T-helper 1 cell treated with Interleukin-12 subunit alpha and Interleukin-12 subunit beta and Interleukin-4 antibody, amounts not matched to agents 30 ng/mL and 1 ng/mL, for 36 hours (primary cell): ENCODE measurements around the gene MUC5B. TPM values are rescaled to one million over a fixed set of nuclear protein-coding genes. Genes with fewer than 3 reads are reported as not detected.
"Not testable (repeated sequence)": the region's sequence is repeated elsewhere in the genome, so short reads cannot be mapped to it uniquely, and the experiment has no call there.

Source experiments
- intact Hi-C: fragments of 100-400 bp; cut with micrococcal nuclease; formaldehyde crosslinking; loops from one replicate; pipeline ENCODE4 v1.15.1; 2024
- total RNA-seq: library from RNA; stranded (reverse); gene quantifications from 2 replicates; pipeline ENCODE4 v1.2.3, GENCODE V29; 2022

MUC5B gene
- total RNA-seq = not detected in 2 replicates

GRCh38 chr11:1222491-1223345 lies at the start of gene MUC5B:
MUC5B (plus strand) TSS chr11:1223066; CDS start chr11:1223124, 58 bp downstream.
- intact Hi-C loops = no loop called here

GRCh38 chr11:1173396-1173795 lies 49.5 kb upstream of the MUC5B start:
- intact Hi-C loops = not testable (repeated sequence)

GRCh38 chr11:1174441-1175370 lies 48.2 kb upstream of the MUC5B start:
- intact Hi-C loops = no loop called here

- intact Hi-C loops = no loop called here
These were observed 47.2 kb upstream of the MUC5B start for GRCh38 chr11:1175461-1176223.

GRCh38 chr11:1176224-1177019 lies 46.4 kb upstream of the MUC5B start:
- intact Hi-C loops = no loop called here

- intact Hi-C loops = no loop called here
These were observed 45.7 kb upstream of the MUC5B start for GRCh38 chr11:1177020-1177770.

- intact Hi-C loops = no loop called here
These were observed 45.1 kb upstream of the MUC5B start for GRCh38 chr11:1177771-1178090.

GRCh38 chr11:1178201-1178885 lies 44.5 kb upstream of the MUC5B start:
- intact Hi-C loops = no loop called here

GRCh38 chr11:1178906-1179305 lies 44.0 kb upstream of the MUC5B start:
- intact Hi-C loops = no loop called here

GRCh38 chr11:1179641-1180040 lies 43.2 kb upstream of the MUC5B start:
- intact Hi-C loops = no loop called here

- intact Hi-C loops = no loop called here
These were observed 42.7 kb upstream of the MUC5B start for GRCh38 chr11:1180171-1180570.

- intact Hi-C loops = no loop called here
These were observed 41.9 kb upstream of the MUC5B start for GRCh38 chr11:1180947-1181391.

GRCh38 chr11:1181420-1181819 lies 41.4 kb upstream of the MUC5B start:
- intact Hi-C loops = no loop called here

GRCh38 chr11:1181853-1182535 lies 40.9 kb upstream of the MUC5B start:
- intact Hi-C loops = no loop called here

- intact Hi-C loops = not testable (repeated sequence)
These were observed 38.7 kb upstream of the MUC5B start for GRCh38 chr11:1184139-1184538.

GRCh38 chr11:1188451-1189130 lies 34.3 kb upstream of the MUC5B start:
- intact Hi-C loops = not testable (repeated sequence)

GRCh38 chr11:1189816-1190215 lies 33.0 kb upstream of the MUC5B start:
- intact Hi-C loops = not testable (repeated sequence)
